GM19035 (cell line): ENCODE measurements around the gene MEIOSIN.
"Not testable (repeated sequence)": the region's sequence is repeated elsewhere in the genome, so short reads cannot be mapped to it uniquely, and the experiment has no call there.

Experiments used
- ATAC-seq: cut with Tn5 transposase; IDR thresholded peaks from one replicate; pipeline ENCODE4 v1.9.1; 2021; ENCODE audit not compliant: unreplicated experiment

Gene MEIOSIN

GRCh38 chr19:45717983-45718650 lies 15.1 kb upstream of the MEIOSIN start:
- ATAC-seq: no peak

DNA sequence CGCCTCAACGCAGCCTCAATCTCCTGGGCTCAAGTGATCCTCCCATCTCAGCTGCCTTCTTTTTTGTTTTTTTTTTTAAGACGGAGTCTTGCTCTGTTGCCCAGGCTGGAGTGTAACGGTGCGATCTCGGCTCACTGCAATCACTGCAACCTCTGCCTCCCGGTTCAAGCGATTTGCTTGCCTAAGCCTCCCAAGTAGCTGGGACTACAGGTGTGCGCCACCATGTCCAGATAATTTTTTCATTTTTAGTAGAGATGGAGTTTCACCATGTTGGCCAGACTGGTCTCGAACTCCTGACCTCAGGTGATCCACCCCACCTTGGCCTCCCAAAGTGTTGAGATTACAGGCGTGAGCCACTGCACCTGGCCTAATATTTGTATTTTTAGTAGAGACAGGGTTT lies 13.2 kb upstream of the MEIOSIN start:
- not testable (repeated sequence) for ATAC-seq

GRCh38 chr19:45728683-45729082 lies 4.6 kb upstream of the MEIOSIN start:
- ATAC-seq: not testable (repeated sequence)

- ATAC-seq: no peak
These were observed 3.4 kb upstream of the MEIOSIN start for GRCh38 chr19:45729800-45730290.

GRCh38 chr19:45730368-45731288 lies 2.6 kb upstream of the MEIOSIN start, which contains the start of gene FBXO46:
FBXO46 (minus strand) TSS chr19:45730896; CDS start chr19:45713495, 17,401 bp downstream.
- ATAC-seq: peak; percentile 95

- ATAC-seq: no peak
These were observed 6.5 kb downstream of the MEIOSIN start for GRCh38 chr19:45739498-45740439.

- no peak for ATAC-seq
These were observed 9.7 kb downstream of the MEIOSIN start for GRCh38 chr19:45742969-45743368.

- ATAC-seq: no peak
These were observed 12.4 kb downstream of the MEIOSIN start for GRCh38 chr19:45745606-45746005.

- ATAC-seq: no peak
These were observed 13.6 kb downstream of the MEIOSIN start for GRCh38 chr19:45746866-45747265.

DNA sequence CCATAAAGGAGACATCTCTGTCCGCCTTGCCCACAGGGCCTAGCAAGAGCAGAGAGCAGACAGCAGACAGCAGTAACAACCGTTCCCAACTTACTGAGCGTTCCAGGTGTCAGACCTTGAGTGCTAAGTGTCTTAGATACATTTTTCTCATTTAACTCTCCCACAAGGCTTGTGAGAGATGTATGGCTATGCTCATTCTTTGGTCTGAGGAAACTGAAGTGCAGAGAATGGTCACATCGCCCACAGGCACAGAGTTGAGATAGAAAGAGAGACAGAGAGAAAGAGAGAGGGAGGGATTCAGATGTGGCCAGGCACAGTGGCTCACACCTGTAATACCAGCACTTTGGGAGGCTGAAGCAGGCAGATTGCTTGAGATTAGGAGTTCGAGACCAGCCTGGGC lies 14.3 kb downstream of the MEIOSIN start:
- no peak for ATAC-seq

GRCh38 chr19:45751483-45751882 lies 18.2 kb downstream of the MEIOSIN start:
- not testable (repeated sequence) for ATAC-seq

GRCh38 chr19:45752639-45753038 lies 19.4 kb downstream of the MEIOSIN start:
- ATAC-seq: no peak

DNA sequence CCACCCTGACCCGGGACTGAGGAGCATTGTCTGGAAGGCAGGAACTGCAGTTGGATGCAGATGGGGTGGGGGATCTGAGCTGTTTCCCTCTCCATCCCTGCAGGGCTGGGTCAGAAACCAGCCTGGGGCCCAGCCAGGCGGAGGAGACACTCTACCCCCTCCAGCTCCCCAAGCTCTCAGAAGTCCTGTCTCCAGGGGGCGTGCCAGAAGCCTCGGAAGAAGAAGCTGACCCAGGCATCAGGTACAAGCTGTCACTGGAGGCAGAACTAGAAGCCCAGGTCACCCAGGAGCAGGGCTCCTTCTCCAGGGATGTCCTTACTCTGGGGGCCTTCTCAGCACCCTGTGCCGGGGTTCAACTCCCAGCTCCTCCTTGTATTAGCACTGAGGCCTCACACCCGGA lies 20.3 kb downstream of the MEIOSIN start:
- ATAC-seq: no peak

- no peak for ATAC-seq
These were observed 21.1 kb downstream of the MEIOSIN start for GRCh38 chr19:45754323-45754722.

GRCh38 chr19:45757695-45758094 lies 24.5 kb downstream of the MEIOSIN start:
- ATAC-seq: no peak

DNA sequence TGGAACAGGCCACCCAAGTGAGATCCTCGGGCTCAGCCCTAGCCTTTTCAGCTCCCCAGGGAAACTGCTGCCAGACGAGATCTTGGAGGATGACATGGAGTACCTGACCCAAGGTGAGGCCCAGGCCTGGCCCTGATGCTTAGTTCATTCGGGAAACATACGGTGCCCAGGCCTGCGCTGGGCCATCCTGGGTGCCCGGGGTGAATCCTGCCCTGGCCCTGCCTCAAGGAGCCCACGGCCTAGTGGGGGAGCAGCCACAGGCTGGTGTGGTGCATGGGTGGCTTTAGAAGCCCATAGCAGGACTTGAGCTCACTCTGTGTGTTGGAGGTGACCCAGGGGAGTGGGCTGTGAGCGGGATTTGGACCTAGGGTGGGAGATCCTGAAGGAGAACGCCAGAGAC lies 25.7 kb downstream of the MEIOSIN start:
- ATAC-seq: no peak

GRCh38 chr19:45761714-45762113 lies 28.5 kb downstream of the MEIOSIN start:
- no peak for ATAC-seq

- no peak for ATAC-seq
These were observed 29.8 kb downstream of the MEIOSIN start for GRCh38 chr19:45762870-45763631.

GRCh38 chr19:45763691-45764294 lies 30.6 kb downstream of the MEIOSIN start:
- no peak for ATAC-seq

DNA sequence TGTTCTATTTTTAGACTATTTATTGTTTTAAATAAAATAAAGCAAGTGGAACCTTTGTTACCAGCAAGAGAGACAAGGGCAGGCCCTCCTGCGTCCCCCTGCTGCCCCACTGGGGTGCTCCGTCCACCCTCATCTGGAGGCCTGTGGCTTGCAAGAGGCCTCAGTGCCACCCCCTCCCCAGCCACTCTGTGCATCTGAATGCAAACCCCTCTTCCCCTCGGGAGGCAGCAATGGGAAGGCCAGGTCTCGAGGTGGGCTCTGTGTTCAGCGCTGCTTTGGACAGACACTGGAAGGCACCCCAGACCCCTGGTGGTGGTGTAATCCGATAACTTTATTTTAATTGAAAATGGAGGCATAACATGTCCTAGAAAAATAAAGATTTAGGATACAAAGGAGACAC lies 31.2 kb downstream of the MEIOSIN start:
- ATAC-seq: no peak
